ENCODE measurements around the gene MOB3A.

MOB3A gene

DNA sequence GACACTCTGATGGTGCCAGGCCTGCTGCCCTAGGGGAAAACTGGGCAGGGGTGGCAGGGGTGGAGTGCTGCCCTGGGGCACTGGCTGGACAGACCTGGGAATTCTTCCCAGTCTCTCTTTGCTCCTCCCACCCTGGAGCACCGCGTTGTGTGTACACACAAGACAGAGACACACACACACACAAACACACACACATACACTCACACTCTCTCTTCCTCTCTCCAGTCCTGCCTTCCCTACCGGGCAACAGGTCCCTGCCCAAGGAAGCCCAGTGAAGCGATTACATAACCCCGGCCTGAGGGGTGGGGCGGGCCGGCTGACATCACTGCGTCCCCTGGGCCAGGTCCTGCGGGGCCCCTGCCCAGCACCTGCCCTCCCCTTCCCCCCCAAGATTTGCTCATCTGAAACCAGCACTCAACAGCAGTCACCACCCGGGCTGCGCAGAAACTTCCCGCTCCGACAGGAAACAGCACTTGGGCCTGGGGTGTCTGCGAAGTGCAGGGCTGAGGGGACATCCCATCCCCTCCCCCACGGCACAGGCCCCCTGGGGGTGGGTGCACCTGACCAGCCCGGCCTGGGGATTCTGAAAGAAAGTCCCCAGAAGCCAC lies 46.3 kb downstream of the MOB3A start:
- intact Hi-C loops (cut with DNase I) = no loop called here

DNA sequence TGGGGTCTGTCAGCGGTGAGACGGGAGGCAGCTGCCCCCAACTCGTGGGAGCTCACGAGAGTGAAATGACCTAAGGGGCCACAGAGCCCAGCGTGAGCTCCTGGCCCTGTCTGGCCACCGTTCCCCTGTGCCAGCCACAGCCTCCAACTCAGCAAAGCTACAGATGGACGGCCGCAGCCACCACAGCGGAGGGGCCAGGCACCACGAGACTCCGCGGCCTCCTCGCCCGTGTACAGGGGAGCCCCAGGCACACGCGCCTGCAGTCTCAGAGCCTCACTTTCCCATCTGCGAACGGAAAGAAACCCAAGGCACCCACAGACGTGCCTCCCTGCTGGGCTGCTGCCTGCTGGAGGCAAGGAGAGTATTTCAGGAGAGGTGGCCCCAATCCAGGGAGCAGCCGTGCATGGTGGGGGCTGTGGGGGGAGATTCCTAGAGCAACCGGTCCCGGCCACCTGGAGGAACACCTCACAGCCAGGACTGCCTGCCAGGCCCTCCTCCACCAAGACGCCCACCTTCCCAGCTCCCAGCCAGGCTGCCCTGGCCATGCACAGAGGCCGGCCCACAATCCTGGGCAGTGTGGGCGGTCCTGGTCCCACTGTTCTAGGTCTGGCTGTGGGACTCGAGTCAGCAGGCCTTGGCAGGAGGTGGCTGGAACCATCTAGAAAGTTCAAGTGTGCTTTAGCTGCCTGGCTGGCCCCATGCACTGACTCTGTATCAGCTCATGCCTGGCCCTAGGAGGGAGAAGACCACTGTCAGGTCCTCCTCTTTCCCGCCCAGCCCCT lies 47.0 kb downstream of the MOB3A start:
- DNase-seq = peak in 7 of 10 donors; percentile 43 to 94 (median 68)
- intact Hi-C loops (cut with DNase I) = no loop called here

More for the DNA sequence above, 46.3 kb downstream of the MOB3A start:
- peak in 7 of 10 donors; percentile 41 to 94 (median 73) for DNase-seq

DNA sequence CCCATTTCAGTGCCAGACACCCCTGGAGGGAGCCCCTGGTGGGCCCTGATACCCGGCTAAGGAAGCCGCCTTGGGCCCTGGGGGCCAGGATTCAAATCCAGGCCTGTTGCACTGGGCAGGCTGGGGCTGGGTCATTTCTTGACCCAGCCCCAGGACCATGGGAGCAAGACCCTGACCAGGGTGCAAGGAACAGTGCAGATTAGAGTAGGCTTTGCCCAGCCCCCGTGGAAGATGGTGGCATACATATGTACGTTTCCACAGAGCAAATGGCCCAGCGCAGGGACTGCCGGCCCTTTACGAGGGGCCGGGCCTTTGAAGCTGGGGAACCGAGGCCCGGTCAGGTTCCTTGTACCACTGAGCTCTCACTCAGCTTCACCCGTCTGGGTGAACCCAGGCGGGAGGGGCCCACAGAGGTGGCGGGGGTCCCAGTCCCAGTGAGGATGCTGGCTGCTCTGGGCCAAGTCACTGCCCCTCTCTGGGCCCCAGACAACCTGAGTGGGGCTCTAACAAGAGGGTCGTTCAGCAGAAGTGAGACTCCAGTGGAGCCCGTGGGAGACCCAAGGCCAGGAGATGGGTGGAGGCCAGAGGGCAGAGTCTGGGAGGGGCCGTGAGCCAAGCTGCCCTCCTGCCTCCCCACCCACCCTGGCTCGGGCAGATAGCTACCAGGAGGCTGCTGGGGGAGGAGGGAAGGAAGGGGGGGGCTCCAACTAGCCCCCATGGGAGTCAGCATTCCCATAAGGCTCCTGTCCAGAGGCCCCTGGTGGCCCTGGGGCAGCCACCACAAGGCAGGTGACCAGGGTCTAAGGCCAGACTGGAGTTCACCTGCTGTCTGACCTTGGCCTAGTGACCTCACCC lies 47.8 kb downstream of the MOB3A start:
- no peak for DNase-seq
- intact Hi-C loops (cut with DNase I) = no loop called here

DNA sequence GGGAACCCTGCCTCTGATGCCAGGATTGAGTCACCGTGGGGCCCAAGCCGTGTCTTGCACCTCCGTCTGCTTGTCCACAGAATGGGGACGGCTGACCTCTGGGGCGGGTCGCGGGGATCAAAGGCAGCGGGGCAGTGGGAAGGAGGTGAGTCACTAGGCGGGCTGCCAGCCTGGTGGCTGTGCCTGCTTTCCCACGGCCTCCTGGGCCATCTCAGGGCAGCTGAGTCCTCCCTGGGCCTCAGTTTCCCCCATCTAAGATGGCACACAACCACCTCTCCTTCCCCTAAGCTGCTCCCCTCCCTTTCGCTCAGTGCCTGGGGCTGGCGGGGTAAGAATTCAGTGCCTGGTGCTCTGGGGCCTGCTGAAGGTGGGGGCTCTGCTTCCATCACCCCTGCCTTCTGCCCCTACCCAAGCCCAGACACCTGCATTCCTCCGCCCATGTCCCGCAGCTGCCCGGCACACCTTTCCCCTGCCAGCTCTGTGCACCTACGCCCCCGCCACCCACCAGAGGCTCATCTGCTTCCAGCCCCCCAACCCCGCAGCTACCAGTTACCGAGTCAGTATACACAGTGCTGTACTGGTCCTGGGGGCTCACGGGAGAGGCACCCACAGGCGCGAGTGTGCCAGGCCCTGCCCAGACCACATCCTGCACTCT lies 48.5 kb downstream of the MOB3A start:
- DNase-seq = no peak
- intact Hi-C loops (cut with DNase I) = no loop called here

DNA sequence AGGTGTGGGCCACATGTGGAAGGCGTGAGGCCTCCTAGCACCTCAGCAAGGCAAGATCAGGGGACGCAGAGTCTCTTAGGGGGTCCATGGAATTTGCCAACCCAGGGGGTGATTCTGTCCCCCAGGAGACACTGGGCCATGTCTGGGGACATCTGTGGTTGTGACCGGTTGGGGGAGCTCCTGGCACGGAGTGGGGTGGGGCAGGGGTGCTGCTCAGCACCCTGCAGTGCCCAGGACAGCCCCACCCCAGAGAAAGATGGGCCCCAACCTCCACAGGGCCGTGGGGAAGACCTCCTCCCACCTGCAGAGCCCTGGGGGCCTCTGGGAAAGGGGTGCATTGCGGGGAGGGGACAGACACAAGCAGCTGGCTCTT lies 49.1 kb downstream of the MOB3A start:
- no peak for DNase-seq
- intact Hi-C loops (cut with DNase I) = no loop called here

DNA sequence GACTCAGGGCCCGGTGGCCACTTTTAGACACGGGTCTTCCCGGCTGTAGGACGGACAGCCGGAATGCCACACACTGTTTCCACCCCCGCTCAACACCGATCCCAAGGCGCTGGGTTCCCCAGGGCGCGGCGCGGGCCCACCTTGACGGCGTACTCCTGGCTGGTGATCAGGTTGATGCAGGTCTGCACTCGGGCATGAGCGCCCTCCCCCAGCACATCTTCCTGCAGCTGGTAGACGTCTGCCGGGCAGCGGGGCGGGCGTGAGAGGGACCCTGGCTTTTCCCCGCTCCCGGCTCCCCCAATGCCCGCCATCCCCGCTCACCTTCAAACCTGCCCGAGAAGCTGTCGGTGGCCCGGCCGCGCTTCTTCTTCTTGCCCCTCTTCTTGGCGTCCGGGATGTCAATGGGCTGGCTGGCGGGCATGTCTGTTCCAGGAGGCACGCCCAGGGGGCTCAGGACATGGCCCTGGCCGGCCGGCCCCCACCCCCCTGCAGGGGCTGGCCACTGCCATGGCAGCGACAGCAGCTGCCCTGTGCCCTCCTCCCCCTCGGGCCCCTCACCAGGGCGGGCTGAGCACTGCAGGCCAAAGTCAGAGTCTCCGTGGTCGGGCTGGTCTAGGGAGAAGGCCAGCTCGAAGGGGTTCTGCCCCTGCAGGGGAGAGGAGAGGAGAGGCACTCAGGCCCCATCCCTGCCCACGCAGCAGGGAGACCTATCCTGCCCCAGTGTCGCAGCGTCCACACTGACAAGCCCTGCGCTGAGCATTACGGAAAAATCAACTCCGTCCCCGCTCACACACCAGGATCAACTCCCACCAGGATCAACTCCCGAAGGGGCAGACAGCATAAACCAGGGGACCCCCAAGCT lies 49.8 kb downstream of the MOB3A start:
- intact Hi-C loops (cut with DNase I) = no loop called here
- DNase-seq = peak in 2 of 10 donors; percentile 82 to 85

DNA sequence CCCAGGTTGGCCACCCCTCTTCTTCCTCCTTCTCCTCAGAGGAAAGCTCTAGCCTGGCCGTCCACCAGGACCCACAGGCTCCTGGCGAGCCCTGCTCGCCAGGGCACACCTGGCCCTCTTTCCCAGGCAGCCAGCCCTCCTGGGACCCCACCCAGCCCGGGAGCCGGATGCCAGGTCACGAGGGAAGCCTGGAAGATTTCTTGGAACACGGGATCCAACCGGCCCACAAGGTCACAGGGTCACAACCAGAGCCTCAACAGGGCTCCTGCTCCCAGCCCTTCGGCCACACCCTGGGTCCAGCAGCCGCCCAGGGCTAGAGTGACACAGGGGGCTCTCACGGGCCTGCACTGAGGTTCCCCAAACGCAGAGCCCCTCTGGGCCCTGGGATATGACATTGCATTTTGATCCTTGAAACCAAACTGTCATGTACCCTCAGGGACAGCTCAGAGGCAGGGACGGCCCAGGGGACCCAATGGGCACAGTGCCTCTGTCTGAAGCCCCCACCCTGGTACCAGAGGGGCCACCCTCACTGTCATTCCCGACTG lies 50.6 kb downstream of the MOB3A start:
- intact Hi-C loops (cut with DNase I) = no loop called here
- peak in 1 of 10 donors; percentile 55 for DNase-seq

DNA sequence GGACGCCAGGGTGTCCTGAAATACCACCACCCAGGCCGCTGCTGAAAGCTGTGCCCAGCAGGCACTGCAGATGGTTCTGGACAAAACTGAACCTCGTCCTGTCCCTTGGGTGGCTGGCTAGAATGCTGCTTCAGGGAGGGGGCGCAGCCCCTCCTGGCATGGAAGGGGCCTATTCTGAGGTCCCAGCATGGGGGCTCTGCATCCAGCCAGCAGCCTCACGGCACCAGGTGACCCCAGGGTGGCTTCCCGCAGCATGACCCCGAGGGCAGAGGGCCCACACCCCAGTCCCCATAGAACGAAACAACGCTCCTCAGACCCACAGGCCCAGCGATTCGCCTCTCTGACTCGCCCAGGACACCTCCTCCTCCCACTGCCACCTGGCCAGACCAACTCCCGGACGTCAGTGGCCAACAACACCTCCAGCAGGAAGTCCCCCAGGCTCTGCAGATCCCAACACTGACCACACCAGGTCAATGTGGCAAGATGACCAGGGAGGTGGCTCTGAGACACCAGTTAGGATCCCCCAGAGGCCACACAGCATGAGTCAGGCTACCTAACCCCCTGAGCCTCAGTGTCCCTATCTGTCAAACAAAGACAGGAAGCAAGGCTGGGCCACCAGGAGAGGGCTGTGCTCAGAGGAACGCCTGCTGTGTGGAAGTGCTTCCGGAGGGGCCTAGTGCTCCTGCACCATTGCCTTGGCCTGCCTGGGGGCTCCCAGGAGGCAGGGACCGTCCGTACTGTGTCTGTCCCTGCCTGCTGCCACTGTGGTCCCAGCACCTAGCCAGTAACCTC lies 51.2 kb downstream of the MOB3A start:
- DNase-seq = peak in 1 of 10 donors; percentile 70

DNA sequence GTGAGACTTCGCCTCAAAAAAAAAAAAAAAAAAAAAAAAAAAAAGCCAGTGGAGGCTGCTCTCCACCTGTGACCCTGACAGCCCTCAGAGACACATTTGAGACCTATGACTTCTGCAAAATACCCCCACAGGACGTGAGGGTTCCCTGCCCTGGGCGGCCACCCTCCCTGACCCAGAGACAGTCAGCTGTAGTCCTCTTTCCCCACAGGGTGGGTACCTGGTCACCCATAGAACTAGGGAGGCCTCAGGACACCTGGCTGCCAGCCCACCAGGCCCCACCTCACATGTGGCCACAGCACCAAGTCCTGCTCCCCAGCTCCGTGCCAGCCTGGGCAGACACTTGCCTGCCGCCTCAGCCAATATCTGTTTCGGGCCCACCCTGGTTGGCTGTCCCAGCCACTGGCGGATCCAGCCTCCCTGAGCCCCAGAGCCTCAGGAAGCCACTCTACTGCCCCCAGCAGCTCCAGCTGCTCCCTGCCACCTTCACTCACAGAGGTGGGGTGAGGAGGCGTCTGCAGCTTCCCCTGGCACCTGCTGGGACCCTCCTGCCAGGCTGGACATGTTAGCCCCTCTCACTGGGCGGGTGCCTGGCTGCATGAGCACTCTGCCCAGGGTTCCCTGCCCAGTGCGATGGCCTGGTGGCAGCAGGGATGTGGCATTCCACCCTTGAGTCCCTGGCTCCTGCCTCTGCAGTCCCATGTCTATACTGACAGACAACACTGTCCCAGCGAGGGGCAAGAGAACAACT lies 52.0 kb downstream of the MOB3A start:
- DNase-seq = peak in 2 of 10 donors; percentile 54 to 82
- intact Hi-C loops (cut with DNase I) = no loop called here

More for the DNA sequence above, 51.2 kb downstream of the MOB3A start:
- intact Hi-C loops (cut with DNase I) = no loop called here

DNA sequence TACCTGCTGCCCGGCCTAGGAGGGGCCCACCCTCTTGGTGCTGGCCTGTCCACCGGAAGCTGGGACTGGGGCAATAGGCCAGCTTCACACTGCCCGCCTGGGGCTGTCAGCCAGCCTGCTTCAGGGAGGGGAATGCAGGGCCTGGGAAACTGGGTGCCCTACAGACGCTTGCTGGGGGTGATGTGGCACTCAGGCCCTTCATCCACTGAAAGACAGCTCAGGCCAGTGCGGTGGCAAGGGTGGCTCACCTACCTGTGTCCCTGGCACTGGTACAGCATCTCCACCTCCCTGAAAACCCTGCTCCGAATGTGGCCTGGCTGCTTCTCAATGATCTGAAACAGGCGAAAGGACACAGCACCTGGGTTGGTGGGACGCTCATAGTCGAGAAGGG lies 52.9 kb downstream of the MOB3A start:
- intact Hi-C loops (cut with DNase I) = no loop called here
- peak in 1 of 10 donors; percentile 41 for DNase-seq

DNA sequence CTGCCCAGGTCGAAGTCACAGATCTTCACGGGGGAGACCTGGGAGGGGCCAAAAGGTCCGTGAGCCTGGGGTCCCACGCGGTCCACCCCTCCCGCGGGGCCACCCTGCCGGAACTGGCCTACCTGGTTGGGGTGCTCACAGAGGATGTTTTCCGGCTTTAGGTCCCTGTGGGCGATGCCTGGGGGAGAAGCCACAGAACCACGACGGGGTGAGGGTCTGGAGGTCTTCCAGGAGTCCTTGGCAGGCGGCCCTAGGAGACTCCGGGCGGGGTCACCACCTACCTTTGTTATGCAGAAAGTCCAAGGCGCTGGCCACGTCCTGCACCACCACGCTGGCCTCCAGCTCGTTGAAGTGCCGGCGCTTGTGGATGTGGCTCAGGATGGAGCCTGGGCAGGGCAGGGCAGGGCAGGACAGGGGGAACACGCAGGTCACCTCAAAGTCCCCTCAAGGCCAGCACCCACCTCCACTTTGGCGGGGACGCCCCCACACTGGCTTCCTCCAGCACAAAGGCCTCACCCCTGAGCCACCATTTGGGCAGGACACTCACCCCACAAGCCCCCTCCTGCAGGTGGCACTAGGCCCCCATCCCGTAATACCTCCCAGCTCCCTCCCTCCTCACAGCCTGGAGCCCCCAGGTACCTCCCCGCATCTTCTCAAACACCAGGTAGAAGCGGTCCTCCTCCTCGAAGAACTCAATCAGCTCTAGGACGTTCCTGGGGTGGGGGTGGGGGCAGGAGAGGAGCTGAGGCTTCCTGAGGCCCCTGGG lies 53.5 kb downstream of the MOB3A start:
- intact Hi-C loops (cut with DNase I) = no loop called here
- peak in 1 of 10 donors; percentile 76 for DNase-seq

DNA sequence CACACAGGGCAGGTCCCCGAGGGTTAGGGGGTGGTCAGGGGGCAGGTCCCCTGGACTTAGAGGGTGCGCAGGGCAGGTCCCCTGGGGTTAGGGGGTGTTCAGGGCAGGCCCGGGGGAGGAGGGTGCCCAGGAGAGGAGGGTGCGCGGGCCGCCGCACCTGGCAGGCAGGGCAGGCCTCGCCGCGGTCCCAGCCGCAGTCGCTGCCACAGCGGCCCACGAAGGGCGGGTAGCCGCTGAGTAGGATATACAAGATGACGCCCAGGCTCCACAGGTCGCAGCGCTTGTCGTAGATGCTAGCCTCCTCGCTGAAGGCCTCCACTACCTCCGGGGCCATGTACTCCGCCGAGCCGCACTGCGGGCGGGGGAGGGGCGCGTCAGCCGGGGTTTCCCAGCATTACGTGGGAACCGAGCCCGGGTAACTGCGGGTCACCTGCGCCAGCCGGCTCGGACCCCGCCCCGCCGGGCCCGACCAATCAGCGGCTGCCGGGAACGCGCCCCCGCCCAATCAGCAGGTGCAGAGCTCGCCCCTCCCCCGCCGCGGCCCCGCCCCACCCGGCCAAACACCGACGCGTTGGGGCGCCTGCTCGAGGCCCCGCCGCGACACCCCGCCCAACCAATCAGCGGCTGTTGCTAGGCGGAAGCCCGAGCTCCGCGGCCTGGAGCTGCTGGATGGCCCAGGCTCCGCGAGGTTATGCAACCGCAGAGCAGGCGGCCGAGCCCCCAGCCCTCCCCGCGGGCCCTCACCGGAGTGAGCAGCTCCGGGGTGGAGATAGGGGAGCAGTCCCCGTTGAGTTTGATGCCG lies 54.2 kb downstream of the MOB3A start:
- peak; percentile 93 to 100 (median 96) for DNase-seq
- intact Hi-C loops (cut with DNase I) = no loop called here

DNA sequence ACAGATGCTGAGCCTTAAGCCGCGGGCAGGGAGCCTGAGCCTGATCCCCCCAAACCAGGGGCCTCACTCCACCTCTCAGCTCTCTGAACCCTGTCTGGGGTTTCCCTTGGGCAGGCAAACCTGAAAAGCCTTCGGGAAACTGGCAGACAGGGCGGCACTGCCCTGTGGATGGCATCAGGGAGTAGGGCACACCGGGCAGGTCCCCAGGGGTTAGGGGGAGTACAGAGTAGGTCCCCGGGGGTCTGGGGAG lies 54.8 kb downstream of the MOB3A start:
- intact Hi-C loops (cut with DNase I) = no loop called here
- DNase-seq = no peak

DNA sequence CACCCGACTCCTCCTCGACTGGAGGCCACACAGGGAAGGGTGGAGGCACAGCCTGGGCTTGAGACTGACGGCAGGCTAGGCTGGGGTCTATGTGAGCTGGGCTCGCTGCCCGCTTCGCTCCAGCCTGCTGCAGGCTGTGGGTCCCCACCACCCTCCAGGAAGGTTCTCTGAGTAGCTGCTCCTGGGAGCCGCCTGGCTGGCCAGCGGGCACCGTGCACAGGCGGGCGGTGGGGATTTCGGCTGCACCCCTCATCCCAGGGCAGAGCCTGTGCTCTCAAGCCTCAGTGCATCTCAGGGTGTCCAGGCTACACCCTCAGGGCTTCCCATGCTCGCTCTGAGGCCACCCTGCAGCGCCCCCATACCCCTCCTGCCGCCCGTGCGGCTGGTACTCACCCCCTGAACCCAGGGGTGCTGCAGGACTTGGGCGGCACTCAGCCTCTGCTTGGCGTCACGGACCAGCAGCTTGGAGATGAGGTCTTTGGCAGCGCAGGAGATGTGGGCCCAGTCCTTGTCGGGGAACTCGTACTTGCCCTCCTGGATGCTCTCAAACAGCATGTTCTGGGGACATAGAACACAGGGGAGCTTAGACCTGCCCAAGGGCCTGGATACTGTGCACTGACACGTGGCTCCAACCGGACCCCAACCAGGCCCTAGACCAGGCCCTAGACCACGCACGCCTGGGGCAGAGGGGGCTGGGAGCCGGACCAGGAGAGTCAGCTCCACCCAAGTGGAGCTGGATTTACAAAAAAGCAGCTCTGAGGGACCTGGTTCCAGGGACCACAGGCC lies 55.3 kb downstream of the MOB3A start:
- DNase-seq = no peak

DNA sequence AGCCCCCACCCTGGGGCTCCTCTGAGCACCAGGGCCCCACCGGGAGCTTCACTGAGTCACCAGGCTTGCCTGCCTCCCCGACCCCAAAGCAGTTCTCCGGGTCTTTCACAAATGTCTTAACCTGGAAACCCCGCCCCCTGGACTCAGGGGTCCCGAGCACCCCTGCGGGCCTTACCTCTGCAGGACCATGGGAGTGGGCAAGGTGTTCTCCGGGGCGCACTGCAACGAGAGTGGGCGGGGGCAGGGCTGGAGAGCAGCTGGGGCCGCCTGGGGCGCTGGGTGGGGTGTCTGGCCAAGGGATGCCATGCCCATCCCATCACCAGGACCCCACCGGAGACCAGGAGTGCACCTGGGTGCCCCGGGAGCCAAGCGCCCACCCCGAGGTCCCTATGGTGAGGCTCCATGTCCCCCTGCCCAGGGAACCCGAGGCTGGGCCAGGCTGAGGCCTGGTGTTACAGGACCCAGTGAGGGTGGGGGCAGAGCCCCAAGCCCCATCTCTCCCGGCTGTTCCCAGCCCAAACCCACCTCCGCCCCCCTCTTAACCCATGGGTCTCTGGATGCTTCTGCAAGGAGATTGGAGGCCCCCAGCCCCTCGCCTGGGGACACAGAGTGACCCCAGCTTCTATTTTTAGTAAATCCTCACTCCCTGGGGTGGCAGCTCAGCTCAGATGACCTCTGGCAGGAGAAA lies 56.0 kb downstream of the MOB3A start:
- no peak for DNase-seq
- intact Hi-C loops (cut with DNase I) = no loop called here

More for the DNA sequence above, 55.3 kb downstream of the MOB3A start:
- intact Hi-C loops (cut with DNase I) = no loop called here
